Right lobe of liver (tissue), 6 donors: Measurements from ENCODE around the gene NR3C2. TPM values are rescaled to one million over a fixed set of nuclear protein-coding genes. Genes with fewer than 3 reads are reported as not detected.

Source experiments
- ATAC-seq, 4 donors: fragments of 200-7000 bp; cut with Tn5 transposase; one replicate each; pipeline ENCODE4 v1.9.1; 2020; ENCODE audit warnings: mild to moderate bottlenecking in 4 of 4, moderate library complexity in 4 of 4
- DNase-seq, 3 donors: peaks; one replicate each; pipeline ENCODE4 v3.0.0-alpha.2; 2020
- H3K27ac ChIP-seq, 3 donors: fragments of 200-600 bp; one replicate each; pipeline ENCODE4 v1.8.0; 2022
- H3K27me3 ChIP-seq, 2 donors: fragments of 200-600 bp; one replicate each; pipeline ENCODE4 v1.8.0; 2022
- H3K36me3 ChIP-seq, 4 donors: fragments of 200-600 bp; sonication (generic) in 1 of 4; one replicate each; pipeline versions ENCODE4 v1.5.1 to v1.8.0; 2017 to 2022; ENCODE audit warnings: control low read depth in 1 of 4
- H3K4me1 ChIP-seq, 4 donors: fragments of 200-600 bp; sonication (generic) in 1 of 4; one replicate each; pipeline versions ENCODE4 v1.5.1 to v1.8.0; 2017 to 2022; ENCODE audit warnings: control low read depth in 1 of 4
- H3K4me3 ChIP-seq, 3 donors: fragments of 200-600 bp; one replicate each; pipeline ENCODE4 v1.8.0; 2022
- H3K9me3 ChIP-seq, 4 donors: fragments of 200-600 bp; sonication (generic) in 1 of 4; one replicate each; pipeline versions ENCODE4 v1.5.1 to v1.8.0; 2017 to 2022; ENCODE audit warnings: control low read depth in 1 of 4
- CTCF ChIP-seq, 4 donors: fragments of 200-600 bp in 3 of 4; fragments of 450-650 bp in 1 of 4; IDR thresholded peaks; one replicate each; pipeline versions ENCODE4 v1.5.1 to v1.8.0; 2016 to 2022; ENCODE audit warnings: antibody characterized with exemption in 4 of 4, mild to moderate bottlenecking in 2 of 4
- POLR2A ChIP-seq: fragments of 450-650 bp; IDR thresholded peaks from one replicate; pipeline ENCODE4 v1.6.1; 2017; ENCODE audit warnings: antibody characterized with exemption, mild to moderate bottlenecking
- WGBS: methylation state at CpG from one replicate; pipeline ENCODE4 v1.1.6; 2018; ENCODE audit warnings: low coverage, low lambda C conversion rate; ENCODE audit not compliant: insufficient coverage; ENCODE audit errors: missing lambda C conversion rate; 5-methylcytosine and 5-hydroxymethylcytosine counted together
- intact Hi-C, 2 donors: fragments of 100-400 bp; cut with DNase I; formaldehyde crosslinking; loops; one replicate each; pipeline versions ENCODE4 v1.11.2 to v1.14.1; 2022
- total RNA-seq, 6 experiments: library from RNA; depleted of rRNA in 2 of 6; stranded (reverse); fragments of >200 nt in 2 of 6; fragmentation: NEBNext Ultra II Directional in 3 of 6; extraction: Animal tissue kit (Norgen Biotek cat#: 25700) in 3 of 6; gene quantifications; one replicate each; pipeline versions ENCODE4 v1.1.0 to v1.2.4, GENCODE V29; 2016 to 2023
- donor health status: DM: no; HTN: yes; CAD: no.
- donor health status: DM: no; HTN: no; CAD: no.
- donor health status: DM: no; HTN: no; CAD: no.
- donor health status: DM: no; HTN: yes; CAD: no.
- donor health status: DM: no; HTN: yes; CAD: no.

The NR3C2 gene
- total RNA-seq, 6 experiments from 2014 or later = 4.8 to 15.9 (median 8.9) TPM

GRCh38 chr4:148293571-148293970, 148.6 kb downstream of the NR3C2 start:
- Histone ChIP-seq H3K36me3 (no peaks in the 10 kb centered on the region), H3K4me1 (peaks cover 0 to 13% (median 5%) of the 10 kb centered on the region in 4 donors), H3K4me3 (no peak overlapping the region), H3K27ac (no peak overlapping the region), H3K27me3 (no peaks in the 10 kb centered on the region), H3K9me3 (no peaks in the 10 kb centered on the region)
- no CpG with 5 or more reads among the region's 1 CpG for WGBS
- no peak for DNase-seq
- TF ChIP-seq POLR2A (no peak), CTCF (IDR thresholded peaks at IDR 0.05) (no peak)
- intact Hi-C loops = no loop called here
- ATAC-seq = peak in 1 of 4 donors; percentile 21

GRCh38 chr4:148292686-148293085, 149.5 kb downstream of the NR3C2 start:
- no peaks in the 10 kb centered on the region for H3K36me3 ChIP-seq
- 11% methylated on average over 1 of the region's 1 CpG for WGBS
- H3K4me1 ChIP-seq = peaks cover 0 to 13% (median 5%) of the 10 kb centered on the region in 4 donors
- no peak for TF ChIP-seq CTCF (IDR thresholded peaks at IDR 0.05)
- TF ChIP-seq POLR2A = no peak
- intact Hi-C loops = no loop called here
- no peaks in the 10 kb centered on the region for H3K9me3 ChIP-seq
- H3K27ac ChIP-seq = peak overlapping the region in 1 of 3 donors; percentile 2
- ATAC-seq = peak; percentile 86 to 94 (median 92)
- no peak overlapping the region for H3K4me3 ChIP-seq
- no peaks in the 10 kb centered on the region for H3K27me3 ChIP-seq
- no peak for DNase-seq

GRCh38 chr4:148289740-148290139, 152.5 kb downstream of the NR3C2 start:
- intact Hi-C loops = no loop called here
- no peak overlapping the region for H3K4me3 ChIP-seq
- WGBS = 75% methylated on average over 3 of the region's 4 CpGs
- H3K36me3 ChIP-seq = no peaks in the 10 kb centered on the region
- H3K9me3 ChIP-seq = no peaks in the 10 kb centered on the region
- ATAC-seq (no peak), DNase-seq (no peak)
- peaks cover 0 to 29% (median 6%) of the 10 kb centered on the region in 4 donors for H3K4me1 ChIP-seq
- no peak for TF ChIP-seq POLR2A
- TF ChIP-seq CTCF (IDR thresholded peaks at IDR 0.05) = no peak
- H3K27ac ChIP-seq = no peak overlapping the region
- H3K27me3 ChIP-seq = no peaks in the 10 kb centered on the region

- H3K4me1 ChIP-seq = peaks cover 0 to 38% (median 10%) of the 10 kb centered on the region in 4 donors
- intact Hi-C loops = no loop called here
Observed at GRCh38 chr4:148288448-148288847, 153.8 kb downstream of the NR3C2 start.

More at GRCh38 chr4:148288448-148288847, 153.8 kb downstream of the NR3C2 start:
- ATAC-seq (no peak), DNase-seq (no peak)
- Histone ChIP-seq H3K4me3 (no peak overlapping the region), H3K36me3 (no peaks in the 10 kb centered on the region), H3K27me3 (no peaks in the 10 kb centered on the region), H3K9me3 (no peaks in the 10 kb centered on the region), H3K27ac (no peak overlapping the region)
- WGBS = 64% methylated on average over 3 of the region's 3 CpGs
- no peak for TF ChIP-seq POLR2A
- no peak for TF ChIP-seq CTCF (IDR thresholded peaks at IDR 0.05)
